Psoas muscle (tissue), 8 donors: Measurements from ENCODE around the gene CDK14. TPM values are rescaled to one million over a fixed set of nuclear protein-coding genes. Genes with fewer than 3 reads are reported as not detected.

ENCODE experiments used
- ATAC-seq, 4 donors: fragments of 200-7000 bp; cut with Tn5 transposase; one replicate each; pipeline ENCODE4 v1.9.1; 2020; ENCODE audit warnings: moderate library complexity in 3 of 4, mild to moderate bottlenecking in 2 of 4
- DNase-seq, 2 donors: peaks; one replicate each; pipeline ENCODE4 v3.0.0-alpha.2; 2020
- H3K27ac ChIP-seq: fragments of 200-600 bp; one replicate; pipeline ENCODE4 v1.8.0; 2022
- H3K27me3 ChIP-seq, 3 donors: fragments of 200-600 bp in 1 of 3; one replicate each; pipeline versions ENCODE4 v1.6.1 to v1.8.0; 2013 to 2022; ENCODE audit warnings: low read length in 2 of 3, mild to moderate bottlenecking in 2 of 3, moderate library complexity in 1 of 3; ENCODE audit not compliant: insufficient read depth in 3 of 3
- H3K36me3 ChIP-seq, 2 donors: fragments of 200-600 bp in 1 of 2; one replicate each; pipeline versions ENCODE4 v1.6.1 to v1.8.0; 2013 to 2022; ENCODE audit warnings: low read depth in 1 of 2, mild to moderate bottlenecking in 1 of 2, moderate library complexity in 1 of 2; ENCODE audit not compliant: insufficient read depth in 1 of 2
- H3K4me1 ChIP-seq: fragments of 200-600 bp; one replicate; pipeline ENCODE4 v1.8.0; 2022
- H3K4me3 ChIP-seq: fragments of 200-600 bp; one replicate; pipeline ENCODE4 v1.8.0; 2022; ENCODE audit warnings: mild to moderate bottlenecking
- H3K9me3 ChIP-seq: fragments of 200-600 bp; one replicate; pipeline ENCODE4 v1.8.0; 2022
- WGBS, 3 donors: extraction: QIAGEN DNeasy Blood & Tissue Kit; methylation state at CpG; one replicate each; pipeline versions ENCODE4 v1.1.6 to v1.1.7; 2013; 5-methylcytosine and 5-hydroxymethylcytosine counted together
- intact Hi-C, 2 donors: fragments of 100-400 bp; cut with DNase I; formaldehyde crosslinking; loops; one replicate each; pipeline versions ENCODE4 v1.11.0 to v1.14.2; 2022
- polyA plus RNA-seq, 3 donors: library from polyadenylated mRNA; stranded (reverse); fragments of 200-250 nt; gene quantifications; one replicate each; pipeline ENCODE4 v1.2.3, GENCODE V29; 2013
- total RNA-seq, 4 donors: library from RNA; stranded (reverse); fragmentation: NEBNext Ultra II Directional in 2 of 4; extraction: Animal tissue kit (Norgen Biotek cat#: 25700) in 2 of 4; gene quantifications; one replicate each; pipeline versions ENCODE4 v1.2.1 to v1.2.4, GENCODE V29; 2021 to 2023
- TF ChIP-seq, protein P1 (sequence below): fragments of 200-600 bp; IDR thresholded peaks from one replicate; pipeline ENCODE4 v1.8.0; 2022; ENCODE audit warnings: antibody characterized with exemption
- donor health status: healthy with polysubstance abuse.
- donor health status: DM: no; HTN: no; CAD: no; lungs with moderate emphysema.
- donor health status: Bipolar disorder and iron deficiency.
- donor health status: healthy.
- donor health status: DM: yes; HTN: yes; CAD: no.
- donor health status: DM: no; HTN: no; CAD: no.
- donor health status: DM: no; HTN: no; CAD: no.
- donor health status: DM: yes; HTN: yes; CAD: no.

The CDK14 gene
- total and polyA plus RNA-seq, 7 donors: 1.7 to 16.6 (median 10.6) TPM

DNA sequence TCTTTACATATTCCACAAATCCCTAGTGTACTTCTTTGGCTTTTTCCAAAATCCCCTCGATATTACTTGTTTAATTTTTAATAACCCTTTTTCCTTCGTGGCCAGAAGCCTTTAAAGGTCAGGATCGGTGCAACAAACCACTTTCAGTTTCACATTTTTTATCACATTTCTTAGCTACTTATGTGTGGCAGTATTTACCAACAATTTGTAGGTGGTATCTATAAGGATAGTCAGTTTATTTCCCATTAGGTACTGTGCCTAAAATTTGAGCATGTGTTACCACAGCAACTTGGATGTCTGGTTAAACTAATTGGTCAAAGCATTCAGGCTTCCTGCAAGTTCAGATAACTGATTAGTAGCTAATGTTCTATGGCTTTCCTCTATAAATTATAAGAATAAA is 104.9 kb downstream of the CDK14 start:
- Histone ChIP-seq H3K36me3 (no peaks in the 10 kb centered on the region), H3K4me1 (peaks cover 9% of the 10 kb centered on the region), H3K9me3 (no peaks in the 10 kb centered on the region), H3K27me3 (no peaks in the 10 kb centered on the region), H3K4me3 (peak overlapping the region; percentile 53), H3K27ac (no peak overlapping the region)
- intact Hi-C loops: no loop called here
- ATAC-seq (no peak), DNase-seq (no peak)
- TF ChIP-seq, protein P1, sequence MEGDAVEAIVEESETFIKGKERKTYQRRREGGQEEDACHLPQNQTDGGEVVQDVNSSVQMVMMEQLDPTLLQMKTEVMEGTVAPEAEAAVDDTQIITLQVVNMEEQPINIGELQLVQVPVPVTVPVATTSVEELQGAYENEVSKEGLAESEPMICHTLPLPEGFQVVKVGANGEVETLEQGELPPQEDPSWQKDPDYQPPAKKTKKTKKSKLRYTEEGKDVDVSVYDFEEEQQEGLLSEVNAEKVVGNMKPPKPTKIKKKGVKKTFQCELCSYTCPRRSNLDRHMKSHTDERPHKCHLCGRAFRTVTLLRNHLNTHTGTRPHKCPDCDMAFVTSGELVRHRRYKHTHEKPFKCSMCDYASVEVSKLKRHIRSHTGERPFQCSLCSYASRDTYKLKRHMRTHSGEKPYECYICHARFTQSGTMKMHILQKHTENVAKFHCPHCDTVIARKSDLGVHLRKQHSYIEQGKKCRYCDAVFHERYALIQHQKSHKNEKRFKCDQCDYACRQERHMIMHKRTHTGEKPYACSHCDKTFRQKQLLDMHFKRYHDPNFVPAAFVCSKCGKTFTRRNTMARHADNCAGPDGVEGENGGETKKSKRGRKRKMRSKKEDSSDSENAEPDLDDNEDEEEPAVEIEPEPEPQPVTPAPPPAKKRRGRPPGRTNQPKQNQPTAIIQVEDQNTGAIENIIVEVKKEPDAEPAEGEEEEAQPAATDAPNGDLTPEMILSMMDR: no peak
- 24 to 40% (median 31%) methylated on average over 3 of the region's 3 CpGs for WGBS, 3 donors

DNA sequence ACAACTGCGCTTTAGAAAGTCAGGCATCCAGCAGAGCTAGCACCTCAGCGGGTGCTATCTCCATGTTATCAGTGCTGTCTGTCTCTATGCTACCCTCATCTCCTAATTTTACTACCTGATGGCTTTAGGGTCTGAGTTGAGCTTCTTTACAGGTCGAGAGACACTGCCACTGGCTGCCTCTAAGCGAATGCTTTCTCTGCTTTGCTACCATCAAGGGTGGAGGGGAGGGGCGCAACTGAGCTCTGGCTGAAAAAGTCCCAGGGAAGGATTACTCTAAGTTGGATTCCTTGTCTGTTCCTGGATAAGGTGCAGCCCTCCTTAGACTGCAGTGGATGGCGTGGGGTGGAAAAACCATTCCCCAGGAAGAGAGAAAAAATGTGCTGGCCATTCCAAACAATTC is 105.7 kb downstream of the CDK14 start:
- Histone ChIP-seq H3K27me3 (no peaks in the 10 kb centered on the region), H3K36me3 (no peaks in the 10 kb centered on the region), H3K4me3 (peak overlapping the region; percentile 53), H3K4me1 (peaks cover 9% of the 10 kb centered on the region), H3K27ac (no peak overlapping the region), H3K9me3 (no peaks in the 10 kb centered on the region)
- TF ChIP-seq, protein P1: no peak
- 62 to 71% (median 66%) methylated on average over 6 of the region's 6 CpGs for WGBS, 3 donors
- intact Hi-C loops: no loop called here
- DNase-seq (no peak), ATAC-seq (no peak)

DNA sequence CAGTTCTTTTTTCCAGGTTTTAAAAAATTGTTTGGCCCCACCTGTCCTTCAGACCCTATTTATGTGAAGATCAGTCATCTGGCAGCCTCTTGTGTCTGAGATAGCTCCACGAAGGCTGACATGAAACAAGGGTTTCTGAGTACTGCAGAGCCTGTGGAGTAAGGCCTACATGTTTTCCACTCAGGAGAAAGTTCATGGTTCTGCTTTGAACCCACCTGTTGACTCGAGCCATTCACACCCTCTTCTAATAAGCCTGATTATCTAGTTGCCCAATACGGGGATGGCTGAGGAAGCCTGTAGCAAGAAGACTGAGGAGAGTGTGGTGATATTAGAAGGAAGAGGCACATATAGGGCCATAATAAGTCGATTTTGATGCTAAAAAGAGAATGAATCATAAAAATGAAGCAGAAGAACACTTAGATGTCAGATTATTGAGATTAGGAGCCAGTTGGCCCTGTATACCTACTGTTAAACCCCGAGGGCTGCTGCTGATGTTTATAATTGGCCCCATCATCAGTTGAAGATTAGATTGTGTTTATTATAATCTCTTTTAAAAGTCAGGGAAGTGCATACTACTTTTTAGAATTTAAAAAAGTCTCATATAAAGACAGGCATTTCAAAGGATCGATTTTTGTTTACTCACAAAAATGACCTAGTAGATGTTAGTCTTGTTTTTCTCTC is 109.4 kb downstream of the CDK14 start:
- Histone ChIP-seq H3K36me3 (no peaks in the 10 kb centered on the region), H3K27ac (no peak overlapping the region), H3K9me3 (no peaks in the 10 kb centered on the region), H3K4me3 (no peak overlapping the region), H3K27me3 (no peaks in the 10 kb centered on the region), H3K4me1 (peaks cover 18% of the 10 kb centered on the region)
- no peak for ATAC-seq
- TF ChIP-seq, protein P1: no peak
- DNase-seq: no peak
- WGBS, 3 donors: 76 to 77% (median 77%) methylated on average over 6 of the region's 6 CpGs
- intact Hi-C loops: no loop called here

DNA sequence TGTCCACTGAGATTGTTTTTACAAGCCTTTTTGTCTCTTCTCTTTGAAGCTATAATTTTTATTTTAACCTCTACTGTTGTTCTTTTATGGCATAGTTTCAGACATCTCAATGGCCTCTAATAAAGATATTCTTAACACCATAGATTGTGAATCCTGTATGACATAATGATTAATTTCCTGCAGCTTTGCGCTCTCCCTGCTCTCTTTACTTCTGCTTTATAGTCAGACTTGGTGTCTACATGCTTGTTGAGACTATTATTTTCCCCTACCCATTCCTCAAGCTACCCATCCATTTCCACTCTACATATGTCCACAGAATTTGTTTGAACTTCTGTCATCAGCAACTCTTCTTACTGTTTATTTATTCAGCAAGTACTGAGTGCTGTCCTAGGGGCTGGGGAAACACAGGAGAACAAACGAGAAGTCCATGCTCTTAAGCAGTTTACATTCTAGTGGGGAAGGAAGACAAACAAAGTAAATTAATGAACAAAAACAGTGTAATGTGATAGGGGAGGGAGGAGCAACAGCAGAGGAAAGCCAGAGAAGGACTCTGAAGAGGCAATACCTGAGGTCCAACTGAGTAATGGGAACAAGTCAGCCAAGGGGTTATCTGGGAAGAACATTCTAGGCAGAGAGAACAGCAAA is 110.1 kb downstream of the CDK14 start:
- H3K4me1 ChIP-seq: peaks cover 13% of the 10 kb centered on the region
- DNase-seq (no peak), ATAC-seq (no peak)
- intact Hi-C loops: no loop called here
- no peaks in the 10 kb centered on the region for H3K36me3 ChIP-seq
- TF ChIP-seq, protein P1: no peak
- no peak overlapping the region for H3K4me3 ChIP-seq
- no peak overlapping the region for H3K27ac ChIP-seq
- H3K27me3 ChIP-seq: no peaks in the 10 kb centered on the region
- WGBS, 3 donors: 86 to 93% (median 91%) methylated on average over 2 of the region's 2 CpGs
- H3K9me3 ChIP-seq: no peaks in the 10 kb centered on the region
